ENCODE data around the gene NEK1. TPM values are rescaled to one million over a fixed set of nuclear protein-coding genes. Genes with fewer than 3 reads are reported as not detected.

Gene NEK1
- total RNA-seq, 1 experiment from 2014 or later, result 12.3 TPM

DNA sequence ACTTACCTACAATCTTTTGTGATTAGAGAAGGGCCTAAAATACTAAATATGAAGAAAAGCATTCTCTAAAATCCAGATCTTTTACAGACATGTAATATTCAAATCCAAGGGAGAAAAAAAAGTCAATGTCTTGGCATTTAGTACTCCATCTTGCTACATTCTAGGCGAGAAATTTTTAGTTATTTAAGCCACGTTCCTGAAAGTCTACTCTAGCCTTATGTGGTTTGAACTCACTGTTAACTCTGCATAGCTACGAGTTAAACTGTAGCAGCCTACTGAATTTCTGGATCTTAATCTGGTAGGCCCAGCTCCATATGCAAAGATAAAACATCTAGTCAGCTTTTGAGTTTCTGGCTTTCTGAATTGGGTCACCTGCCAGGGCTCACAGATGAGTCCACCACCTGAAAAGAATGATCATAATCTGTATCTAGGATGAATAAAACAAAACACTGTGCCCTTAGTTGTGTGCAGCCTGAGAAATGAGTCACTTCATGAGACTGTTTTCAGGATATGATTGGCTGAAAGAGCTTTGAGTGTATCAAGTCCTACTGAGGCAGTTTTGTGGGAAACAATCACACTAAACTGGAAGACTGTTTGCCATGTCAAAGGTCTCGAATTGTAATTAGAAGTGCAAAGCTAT lies 3.2 kb upstream of the NEK1 start:
- no peak overlapping the region for H3K27ac ChIP-seq (ENCODE audit: insufficient read length, low read depth, low read length)
- H3K4me1 ChIP-seq (ENCODE audit: insufficient read depth, low read length), result 0 out of 2 replicates have a peak, but pooled peaks cover 3% of the 10 kb centered on the region
- no peak overlapping the region for H3T11ph ChIP-seq (ENCODE audit: low read length)
- no peaks in the 10 kb centered on the region for H3K27me3 Mint-ChIP-seq (ENCODE audit: low read depth)
- H4K8ac ChIP-seq (replicated peaks; ENCODE audit: insufficient read length, low read depth, low read length), result no peak overlapping the region
- no peaks in the 10 kb centered on the region for H3K36me3 Mint-ChIP-seq (ENCODE audit: insufficient read depth in 1 of 3, low read depth in 3 of 3)
- H3K79me1 ChIP-seq (ENCODE audit: insufficient read depth, low read depth, low read length, poor library complexity, severe bottlenecking), result no peaks in the 10 kb centered on the region
- no peak overlapping the region for H3K4me2 ChIP-seq (ENCODE audit: insufficient read depth, insufficient read length, low read length)
- no peak overlapping the region for H2AK5ac ChIP-seq (ENCODE audit: insufficient read length, low read length)
- WGBS (ENCODE audit: extremely low coverage, insufficient read length, low lambda C conversion rate), result no CpG with 5 or more reads among the region's 4 CpGs
- H2BK20ac ChIP-seq (ENCODE audit: low read depth, low read length, poor library complexity, severe bottlenecking), result no peak overlapping the region
- no peak overlapping the region for H3K4me3 Mint-ChIP-seq
- no peak overlapping the region for H4K5ac ChIP-seq (ENCODE audit: insufficient read length, low read depth, low read length)
- no peaks in the 10 kb centered on the region; a peak in 2 of 5 replicates for H3K9me3 Mint-ChIP-seq
- H2BK12ac ChIP-seq (ENCODE audit: insufficient read length, low read depth, low read length), result no peak overlapping the region
- no peak overlapping the region for H3K23ac ChIP-seq (ENCODE audit: insufficient read length, low read depth, low read length)
- H3K79me2 ChIP-seq (ENCODE audit: insufficient read depth, low read length), result peaks cover 2% of the 10 kb centered on the region; the same call in 1 of the 2 replicates
- H3K9ac ChIP-seq (ENCODE audit: extremely low read depth, insufficient read length, low read length), result no peak overlapping the region
- no peak overlapping the region for H3K14ac ChIP-seq (ENCODE audit: insufficient read depth, low read length)
- no peak overlapping the region for H2AFZ ChIP-seq (ENCODE audit: low read length)
- H2BK15ac ChIP-seq (ENCODE audit: low read depth, low read length), result no peak overlapping the region
- peaks cover 6% of the 10 kb centered on the region for H3K23me2 ChIP-seq (ENCODE audit: insufficient read length, low read depth, low read length, poor library complexity, severe bottlenecking)
- H4K91ac ChIP-seq (ENCODE audit: insufficient read length, low read depth, low read length), result no peak overlapping the region
- DNase-seq, result no peak
- no peaks in the 10 kb centered on the region for H3K27me3 ChIP-seq (ENCODE audit: insufficient read depth, low read length)
- no peak overlapping the region for H3K4ac ChIP-seq (ENCODE audit: low read depth, low read length)
- no peak overlapping the region for H3K56ac ChIP-seq (ENCODE audit: insufficient read length, low read depth, low read length)
- no peaks in the 10 kb centered on the region for H4K20me1 ChIP-seq (ENCODE audit: control insufficient read depth, insufficient read depth, insufficient read length)
- H3K27ac Mint-ChIP-seq, result no peak overlapping the region
- H2BK120ac ChIP-seq (ENCODE audit: low read depth, low read length, poor library complexity, severe bottlenecking), result no peak overlapping the region
- no peak overlapping the region for H3K18ac ChIP-seq (ENCODE audit: insufficient read length, low read depth, low read length)
- no peak overlapping the region for H2BK5ac ChIP-seq (ENCODE audit: insufficient read length, low read length)
- no peak for TF ChIP-seq CTCF (conservative IDR thresholded peaks at IDR 0.05)
- H3K9me3 ChIP-seq (ENCODE audit: control insufficient read depth, low read depth, low read length), result no peaks in the 10 kb centered on the region
- peaks cover 12 to 22% of the 10 kb centered on the region in 2 experiments for H3K4me1 Mint-ChIP-seq

All from H9 (cell line).